GM19239 (cell line): ENCODE data around the gene HOXC5.
"Not testable (repeated sequence)": the region's sequence is repeated elsewhere in the genome, so short reads cannot be mapped to it uniquely, and the experiment has no call there.

Experiments used
- DNase-seq: peaks from one replicate; pipeline ENCODE4 v3.0.0; 2011; ENCODE audit warnings: low spot score; ENCODE audit not compliant: insufficient read length
- FAIRE-seq: peaks from 2 replicates; lab custom pipeline; 2011; peaks lifted over from hg19 to GRCh38; lab: Jason Lieb, UNC

The HOXC5 gene

DNA sequence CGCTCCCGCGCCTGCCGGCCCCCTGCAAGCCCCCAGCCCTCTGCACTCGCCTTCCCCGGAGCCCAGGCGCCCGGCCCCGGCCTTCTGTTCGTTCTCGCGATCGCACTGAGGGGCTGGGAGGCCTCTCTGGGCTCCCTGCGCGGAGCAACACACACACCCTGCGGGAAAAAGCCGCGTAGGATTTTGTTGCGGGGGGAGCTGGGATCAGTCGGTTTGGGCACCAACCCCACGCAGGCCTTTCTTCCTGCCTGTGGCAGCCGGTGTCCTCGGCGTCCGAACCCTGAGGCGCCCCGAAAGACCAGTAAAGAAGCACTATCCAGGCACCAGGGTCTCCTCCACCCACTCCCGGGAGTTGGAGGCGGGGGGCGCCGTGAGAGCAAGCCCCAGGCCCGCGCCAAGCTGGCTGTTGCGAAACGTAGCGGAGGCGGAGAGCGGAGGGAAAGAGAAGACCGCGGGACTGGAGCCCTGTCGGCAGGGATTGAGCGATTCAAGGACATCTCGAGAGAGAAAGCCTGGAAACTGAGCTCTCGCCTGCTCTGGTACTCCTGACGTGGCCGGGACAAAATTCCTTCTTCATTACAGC lies 1.9 kb upstream of the HOXC5 start:
- FAIRE-seq = no peak
- DNase-seq = no peak

DNA sequence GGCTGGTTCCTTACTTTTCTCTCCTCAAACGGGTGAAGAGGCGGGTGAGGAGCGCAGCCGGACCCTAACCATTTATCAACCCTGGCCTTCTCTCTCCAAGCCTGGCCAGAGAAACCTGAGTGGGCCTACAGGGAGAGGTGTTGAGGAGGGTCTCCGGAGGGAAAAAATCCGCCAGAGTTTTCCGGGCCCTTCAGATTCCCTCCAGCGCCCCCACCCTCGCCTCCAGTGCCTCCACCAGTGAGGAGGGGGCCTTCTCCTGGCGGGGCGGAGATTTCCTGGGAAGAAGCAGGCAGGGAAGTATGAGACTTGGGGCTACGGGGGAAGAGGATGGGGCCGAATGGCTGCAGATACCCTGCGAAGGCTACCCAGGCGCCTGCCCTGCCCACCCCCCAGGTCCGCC lies 1.4 kb upstream of the HOXC5 start:
- FAIRE-seq = no peak

DNA sequence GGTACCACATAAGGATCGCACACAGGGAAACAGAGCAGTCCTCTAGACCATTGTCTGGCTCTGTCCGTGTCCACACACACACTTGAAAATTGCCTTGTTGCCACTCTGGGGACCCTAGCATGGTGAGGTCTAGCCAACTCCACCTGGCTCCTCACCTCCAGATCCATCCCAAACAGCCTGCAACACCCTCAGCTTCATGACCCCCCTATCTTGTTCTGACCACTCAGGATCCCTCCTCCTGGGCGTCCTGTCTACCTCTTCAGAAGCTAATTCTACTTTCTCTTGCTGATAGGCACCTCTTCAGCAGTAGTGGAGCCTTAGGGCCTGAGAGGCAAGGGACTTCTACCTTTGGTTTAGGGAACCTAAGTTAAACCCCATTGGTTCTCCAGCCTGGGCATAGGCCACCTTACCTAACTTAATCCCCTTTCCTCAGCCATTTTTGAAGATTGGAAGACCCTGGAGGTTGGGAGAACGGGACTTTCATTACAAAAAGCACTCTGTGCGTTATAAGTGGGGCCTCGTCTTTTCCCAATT lies 697 bp upstream of the HOXC5 start:
- DNase-seq (no peak), FAIRE-seq (no peak)

More for the DNA sequence above, 1.4 kb upstream of the HOXC5 start:
- DNase-seq = no peak

DNA sequence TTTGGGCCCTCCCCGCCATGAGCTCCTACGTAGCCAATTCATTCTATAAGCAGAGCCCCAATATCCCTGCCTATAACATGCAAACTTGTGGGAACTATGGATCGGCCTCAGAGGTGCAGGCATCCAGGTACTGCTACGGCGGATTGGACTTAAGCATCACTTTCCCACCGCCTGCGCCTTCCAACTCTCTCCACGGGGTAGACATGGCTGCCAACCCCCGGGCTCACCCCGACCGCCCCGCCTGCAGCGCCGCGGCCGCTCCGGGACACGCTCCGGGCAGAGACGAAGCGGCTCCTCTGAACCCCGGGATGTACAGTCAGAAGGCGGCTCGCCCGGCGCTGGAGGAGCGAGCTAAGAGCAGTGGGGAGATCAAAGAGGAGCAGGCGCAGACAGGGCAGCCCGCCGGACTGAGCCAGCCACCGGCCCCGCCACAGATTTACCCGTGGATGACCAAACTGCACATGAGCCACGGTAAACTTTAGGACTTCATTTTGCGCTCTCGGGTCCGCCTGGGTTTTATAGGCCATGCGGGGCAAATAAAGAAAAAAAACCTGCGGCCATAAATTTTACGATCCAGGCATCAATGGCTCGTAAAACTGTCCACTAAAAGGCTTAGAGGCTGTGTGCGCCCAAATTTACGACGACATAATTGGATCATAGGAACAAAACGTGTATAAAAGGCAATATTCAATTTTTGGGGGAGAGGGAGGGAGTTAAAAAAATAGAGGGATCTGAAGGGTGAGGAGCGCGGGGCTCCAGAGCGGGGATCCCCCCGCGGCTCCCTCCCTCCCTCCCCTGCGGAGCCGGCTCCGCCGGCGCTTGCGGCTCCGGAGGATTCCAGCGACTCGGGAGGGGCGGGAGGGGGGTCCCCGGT lies 493 bp downstream of the HOXC5 start:
- no peak for DNase-seq
- no peak for FAIRE-seq

DNA sequence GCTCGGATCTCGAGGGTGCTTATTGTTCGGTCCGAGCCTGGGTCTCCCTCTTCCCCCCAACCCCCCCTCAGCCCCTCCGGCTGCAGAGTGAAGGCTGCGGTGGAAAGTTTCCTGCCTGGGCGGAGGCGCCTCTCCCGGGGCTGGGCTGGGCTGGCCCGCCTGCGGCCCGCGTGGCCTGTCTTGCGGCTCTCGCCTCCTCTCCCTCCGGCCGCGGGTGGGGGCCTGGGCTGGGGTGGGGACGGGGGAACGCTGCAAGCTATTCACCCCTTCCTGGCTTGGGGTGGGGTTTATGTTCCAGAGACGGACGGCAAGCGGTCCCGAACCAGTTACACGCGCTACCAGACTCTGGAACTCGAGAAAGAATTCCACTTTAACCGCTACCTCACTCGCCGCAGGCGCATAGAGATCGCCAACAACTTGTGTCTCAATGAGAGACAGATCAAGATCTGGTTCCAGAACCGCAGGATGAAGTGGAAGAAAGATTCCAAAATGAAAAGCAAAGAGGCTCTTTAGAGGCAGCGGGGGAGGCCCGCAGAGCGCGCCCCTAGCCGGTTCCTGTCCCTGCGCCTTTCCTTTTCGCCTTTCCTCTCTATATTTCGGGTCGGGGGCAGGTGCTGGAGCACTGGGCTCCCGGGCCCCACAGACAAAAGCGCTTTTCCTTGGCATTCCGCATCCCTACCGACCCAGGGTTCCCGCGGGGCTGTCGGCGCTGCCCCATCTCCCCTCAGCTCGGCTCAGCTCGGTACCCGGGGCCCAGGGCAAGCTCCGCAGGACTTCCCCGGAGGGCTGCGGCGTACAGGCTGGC lies 1.3 kb downstream of the HOXC5 start:
- FAIRE-seq (no peak), DNase-seq (no peak)

DNA sequence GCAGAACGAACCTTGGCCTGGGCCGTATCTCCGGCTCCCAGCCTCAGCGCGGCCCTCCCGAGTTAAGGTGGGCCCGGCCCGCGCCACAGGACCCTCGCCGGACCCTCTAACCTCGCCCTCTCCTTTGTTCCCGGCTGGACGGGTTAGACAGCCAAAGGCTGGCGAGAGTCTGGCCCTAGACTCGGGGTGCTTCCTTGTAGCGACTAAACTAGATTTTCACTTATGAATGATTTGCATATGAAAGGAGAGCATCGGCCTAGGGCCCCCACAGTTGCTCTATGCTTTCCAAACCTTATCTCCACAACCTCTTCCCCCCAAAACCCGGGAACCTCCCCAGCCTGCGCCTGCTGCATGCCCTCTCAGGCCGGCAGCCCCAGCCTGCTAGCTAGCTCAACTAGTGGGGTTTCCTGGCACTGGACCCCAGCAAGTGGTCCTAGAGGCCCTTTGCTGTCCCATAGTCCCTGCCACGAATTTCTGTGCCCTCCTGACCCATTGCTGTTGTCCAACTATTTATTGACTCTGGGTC lies 2.0 kb downstream of the HOXC5 start:
- FAIRE-seq = no peak

DNA sequence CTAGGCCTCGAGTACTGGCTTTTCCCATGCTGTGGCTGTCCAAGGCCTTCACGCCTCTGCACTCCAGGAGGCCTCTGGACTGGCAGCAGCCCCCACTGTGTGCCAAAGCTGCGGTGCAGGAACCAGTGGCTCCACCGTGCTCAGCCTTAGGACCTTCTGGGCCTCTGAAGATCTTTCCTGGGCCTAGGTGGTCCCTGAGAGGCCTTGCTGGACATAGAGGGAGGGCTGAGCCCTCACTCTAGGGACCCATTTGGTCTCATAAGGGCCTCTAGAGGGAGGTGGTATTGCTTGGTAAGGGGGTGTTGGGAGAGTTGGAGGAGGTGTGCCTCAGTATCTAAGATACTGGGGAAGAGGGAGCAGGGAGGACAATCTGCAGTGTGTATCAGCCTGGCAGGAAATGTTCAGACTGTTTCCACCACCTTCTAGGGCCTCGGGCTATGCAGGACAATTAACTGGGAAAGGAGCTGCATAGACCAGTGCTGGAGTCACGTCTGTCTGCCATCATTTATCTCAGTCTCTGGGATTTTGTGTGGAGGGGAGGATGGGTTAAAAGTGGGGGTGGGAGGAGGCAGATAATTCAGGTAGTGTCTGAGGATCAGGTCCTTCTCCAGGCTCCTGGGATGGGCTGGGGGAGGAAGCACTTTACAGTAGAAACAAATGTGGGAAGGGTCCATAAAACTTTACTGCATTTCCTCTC lies 2.9 kb downstream of the HOXC5 start:
- DNase-seq (no peak), FAIRE-seq (no peak)

More for the DNA sequence above, 2.0 kb downstream of the HOXC5 start:
- DNase-seq = no peak

DNA sequence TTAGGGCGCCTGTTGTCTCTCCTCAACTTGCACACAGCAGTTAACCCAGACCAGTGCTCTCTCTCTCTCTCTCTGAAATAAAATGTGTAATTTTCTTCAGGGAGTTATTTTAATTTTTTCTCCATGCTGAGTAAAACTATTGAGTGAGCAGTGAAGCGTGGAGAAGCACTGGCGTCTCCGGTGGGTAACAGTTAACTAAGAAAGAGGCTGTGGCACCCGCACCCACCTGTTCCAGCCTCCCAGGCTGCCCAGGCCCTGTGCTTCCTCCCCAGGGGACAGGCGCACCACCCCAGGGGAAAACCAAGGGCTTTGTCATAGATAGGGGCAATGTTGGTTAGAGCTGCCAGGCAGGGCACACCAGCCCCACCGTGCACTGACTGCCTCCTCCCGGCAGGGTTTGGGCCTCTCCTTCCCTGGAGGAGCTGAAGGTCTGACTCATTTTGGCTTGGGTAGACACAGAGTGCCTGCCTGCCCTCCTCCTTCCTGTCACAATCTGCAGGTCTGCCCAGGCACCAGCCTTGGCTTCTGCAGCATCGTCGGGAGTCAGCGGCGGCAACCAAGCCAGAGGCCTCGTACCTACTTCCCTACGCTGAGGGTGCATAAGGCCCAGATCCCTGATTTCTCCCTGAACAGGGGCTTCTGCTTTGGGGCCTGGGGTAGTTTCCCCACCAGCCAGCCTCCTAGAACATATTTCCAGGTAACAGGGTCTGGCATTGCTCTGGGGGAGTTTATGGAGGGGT lies 3.9 kb downstream of the HOXC5 start:
- FAIRE-seq (no peak), DNase-seq (no peak)

DNA sequence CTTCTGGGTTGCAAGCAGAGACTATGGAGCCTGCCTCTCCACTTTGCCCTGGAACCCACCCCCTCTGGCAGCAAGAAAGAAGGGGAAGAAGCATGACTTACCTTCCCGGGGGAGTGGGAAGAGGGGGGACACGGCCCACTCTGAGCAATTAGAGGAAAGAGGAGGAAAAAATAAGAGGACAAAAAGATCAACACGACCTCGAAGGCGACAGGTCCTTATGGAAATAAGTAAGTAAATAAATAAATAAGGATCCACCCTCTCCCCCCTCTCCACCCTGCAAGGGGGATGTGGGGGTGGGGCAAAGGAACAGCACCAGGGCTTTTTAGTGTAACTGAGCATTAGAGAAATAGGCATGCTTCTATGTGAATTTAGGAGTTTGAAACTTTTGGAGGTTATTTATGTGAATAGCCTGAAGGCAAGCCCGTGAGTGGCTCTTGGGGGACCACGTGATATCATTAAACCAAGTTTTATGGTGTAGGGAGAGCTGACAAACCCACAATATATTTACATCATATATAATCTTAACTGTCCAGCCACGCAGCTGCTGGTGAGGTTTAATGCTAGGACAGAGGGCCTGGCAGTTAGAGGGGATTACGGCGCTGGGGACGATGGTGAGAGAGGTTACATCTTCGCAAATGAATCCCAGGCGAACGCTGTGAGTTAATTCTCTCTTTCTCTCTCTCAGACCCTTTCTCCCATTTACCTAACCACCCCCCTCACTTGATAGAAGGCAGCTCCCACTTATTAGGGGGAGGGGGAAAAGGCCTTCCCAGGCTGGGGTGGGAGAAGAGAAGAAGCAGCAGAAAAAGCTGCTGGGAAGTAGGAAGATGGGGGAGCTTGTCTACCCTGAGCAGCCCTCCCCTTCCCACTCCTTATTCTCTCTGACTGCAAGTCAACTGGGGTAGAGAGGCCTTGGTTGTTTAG lies 4.8 kb downstream of the HOXC5 start:
- FAIRE-seq = no peak
- DNase-seq = no peak

DNA sequence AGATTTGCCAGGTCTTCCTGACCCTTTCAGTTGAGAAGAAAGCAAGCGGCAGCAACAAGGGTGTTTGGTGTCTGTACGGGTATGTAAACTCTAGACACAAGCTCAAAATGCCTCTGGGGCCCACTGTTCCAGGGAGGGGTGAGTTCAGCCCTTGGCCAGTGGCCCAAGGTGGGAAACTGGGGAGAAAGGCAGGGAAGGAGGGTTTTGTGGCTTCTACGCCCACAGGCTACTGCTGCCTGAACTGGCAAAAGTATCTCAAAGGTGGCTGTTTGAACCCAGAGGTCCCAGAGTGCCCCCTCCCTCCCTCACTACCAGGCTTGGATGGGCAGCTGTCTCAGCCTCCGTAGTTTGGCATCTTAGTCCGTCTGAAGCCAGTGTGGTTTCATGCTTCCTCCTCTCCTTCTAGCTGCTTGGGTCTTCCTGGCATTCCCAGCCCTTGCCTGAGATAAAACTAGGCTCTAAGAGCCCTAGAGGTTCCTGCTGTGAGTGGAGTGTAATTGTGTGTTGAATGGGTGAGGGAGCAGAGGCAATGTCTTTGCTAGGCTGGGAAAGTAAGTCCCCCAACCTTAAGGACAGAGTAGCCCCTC lies 5.5 kb downstream of the HOXC5 start:
- FAIRE-seq (no peak), DNase-seq (no peak)

DNA sequence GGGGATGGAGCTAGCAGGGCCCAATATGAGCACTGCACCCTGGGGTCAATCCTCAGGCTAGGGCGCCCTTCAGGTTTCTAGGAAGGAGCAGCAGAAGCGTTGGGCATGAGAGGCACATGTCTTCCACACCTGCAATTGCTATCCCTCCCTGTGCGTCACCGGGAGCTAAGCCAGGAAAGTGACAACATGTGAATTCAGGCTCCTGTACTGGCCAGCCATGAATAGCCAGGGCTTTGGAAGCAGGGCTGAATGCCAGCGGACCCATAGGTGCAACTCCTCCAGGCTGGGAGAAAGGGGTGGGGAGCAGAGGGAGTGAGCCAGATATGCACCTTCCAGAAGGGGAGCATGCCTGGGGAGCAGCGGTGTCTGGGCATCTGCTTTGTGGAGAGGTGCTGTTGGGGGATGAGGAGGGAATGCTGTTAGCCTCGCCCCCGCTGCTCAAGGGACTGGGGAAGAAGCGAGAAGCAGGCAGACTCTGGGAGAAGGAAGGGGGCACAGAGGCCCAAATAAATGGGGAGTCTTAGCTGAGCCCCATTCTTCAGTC lies 6.1 kb downstream of the HOXC5 start:
- no peak for FAIRE-seq
- DNase-seq = no peak

DNA sequence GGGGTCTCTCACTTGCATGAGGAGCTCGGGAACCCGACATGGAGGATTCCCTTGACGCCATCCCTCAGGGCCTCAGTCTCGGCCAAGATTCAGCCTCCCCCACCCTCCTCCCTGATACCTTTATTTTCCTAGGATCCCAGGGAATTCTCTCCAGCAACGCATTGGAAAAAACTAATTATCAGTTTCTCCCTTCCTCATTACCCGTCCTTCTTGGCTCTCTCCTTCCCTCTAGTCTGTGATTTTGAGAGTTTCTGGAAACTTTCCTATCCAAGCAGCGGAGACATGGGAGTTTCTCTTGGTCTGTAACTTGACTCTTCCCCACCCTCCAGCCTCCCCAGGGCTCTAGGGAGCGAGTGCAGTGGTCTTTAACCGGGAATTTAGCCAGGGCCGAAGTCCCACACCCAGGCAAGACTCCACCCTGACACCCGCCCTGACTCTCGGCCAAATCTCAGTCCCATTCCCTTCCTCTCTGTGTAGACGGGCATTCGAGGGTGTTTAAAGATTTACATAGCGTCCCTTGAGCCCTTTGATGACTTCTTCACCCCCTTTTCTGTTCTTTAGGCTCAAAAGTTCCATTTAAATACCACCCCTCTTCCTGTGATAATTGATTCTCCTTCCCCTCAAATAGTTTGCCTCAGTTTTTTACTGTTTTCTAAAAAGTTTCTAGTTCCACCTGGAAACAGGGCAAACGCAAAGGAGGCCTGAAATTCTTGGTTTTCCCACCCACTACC lies 6.7 kb downstream of the HOXC5 start:
- FAIRE-seq = no peak
- DNase-seq = no peak

DNA sequence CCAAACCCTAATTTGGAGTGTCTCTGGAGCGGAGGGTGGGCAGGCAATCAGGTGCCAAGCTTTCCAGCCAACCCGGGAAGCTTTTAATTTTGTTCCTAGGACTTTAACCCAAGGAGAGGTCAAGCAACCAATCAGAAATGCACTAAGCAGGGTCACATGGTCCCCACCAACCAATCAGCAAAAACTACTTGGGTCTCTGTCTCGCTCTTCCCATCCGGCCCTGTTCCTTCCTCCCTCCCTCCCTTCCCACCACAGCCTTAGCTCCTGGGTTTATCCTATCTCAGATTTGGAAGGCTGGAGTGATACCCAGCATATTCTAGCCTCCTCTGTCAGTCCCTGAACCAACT lies 7.3 kb downstream of the HOXC5 start:
- FAIRE-seq (no peak), DNase-seq (no peak)

DNA sequence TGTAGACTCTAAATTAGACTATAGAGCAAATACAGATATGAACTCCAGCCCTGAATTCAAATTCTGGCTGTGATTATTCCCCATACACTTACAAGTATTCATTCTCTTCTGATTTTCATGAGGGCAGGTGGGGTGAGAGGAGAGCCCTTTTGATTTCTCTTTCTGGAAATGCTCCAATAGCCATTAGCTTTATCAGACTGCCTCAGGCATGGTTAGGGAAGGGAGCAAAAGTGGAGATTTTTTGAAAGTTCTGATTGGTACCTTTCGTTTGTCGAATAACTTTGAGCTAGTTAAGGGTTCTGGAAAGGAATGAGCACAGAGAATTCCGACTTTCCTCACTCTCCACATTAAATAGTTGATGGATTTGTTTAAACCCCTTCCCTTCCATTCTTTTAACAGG lies 7.8 kb downstream of the HOXC5 start:
- FAIRE-seq (no peak), DNase-seq (no peak)

DNA sequence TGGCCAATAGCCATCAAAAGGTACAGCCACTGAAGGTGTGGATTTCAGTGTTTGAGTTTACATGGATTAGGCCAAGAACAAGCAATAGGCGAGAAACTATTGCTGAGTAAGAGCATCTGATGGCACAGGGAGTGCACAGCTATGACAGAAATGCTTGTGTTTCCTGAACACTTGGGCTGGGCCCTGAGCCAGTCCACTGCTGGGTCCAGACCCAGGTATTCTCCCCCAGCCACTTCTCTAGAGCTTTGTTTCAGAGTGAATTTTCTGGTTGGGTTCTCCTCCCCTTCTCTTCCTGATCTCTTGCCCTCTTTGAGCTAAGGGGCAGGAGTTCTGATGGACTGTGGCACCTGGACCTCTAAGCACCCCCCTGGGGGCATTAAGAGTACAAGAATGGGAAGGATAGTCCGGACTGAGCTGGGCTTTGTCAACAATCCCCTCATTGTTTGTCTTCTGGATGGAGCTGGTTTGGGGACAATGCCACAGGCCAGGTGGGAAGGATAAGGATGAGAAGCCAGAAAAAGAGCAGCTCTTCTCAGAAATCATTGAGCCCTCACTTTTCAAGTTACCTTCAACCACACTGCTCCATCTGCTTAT lies 8.3 kb downstream of the HOXC5 start:
- FAIRE-seq (no peak), DNase-seq (no peak)

DNA sequence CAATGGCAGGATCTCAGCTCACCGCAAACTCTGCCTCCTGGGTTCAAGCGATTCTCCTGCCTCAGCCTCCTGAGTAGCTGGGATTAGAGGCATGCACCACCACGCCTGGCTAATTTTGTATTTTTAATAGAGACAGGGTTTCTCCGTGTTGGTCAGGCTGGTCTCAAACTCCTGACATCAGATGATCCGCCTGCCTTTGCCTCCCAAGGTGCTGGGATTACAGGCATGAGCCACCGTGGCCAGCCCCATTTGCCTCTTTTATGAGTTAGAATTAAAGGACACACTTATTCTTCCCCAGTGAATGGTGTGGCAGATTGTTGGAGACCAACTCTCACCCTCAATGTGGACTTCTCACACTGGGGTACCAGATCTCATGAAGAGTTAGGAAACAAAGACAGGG lies 9.2 kb downstream of the HOXC5 start:
- DNase-seq, FAIRE-seq: not testable (repeated sequence)
